ENCODE results near the gene CCNY.

Gene CCNY

GRCh38 chr10:35545079-35545657 lies 208.9 kb downstream of the CCNY start:
- H3K79me2 ChIP-seq (ENCODE audit: control insufficient read depth, insufficient read depth, low read length, unreplicated experiment), result no peaks in the 10 kb centered on the region
- H3K27me3 ChIP-seq (ENCODE audit: insufficient read depth, low read length), result no peaks in the 10 kb centered on the region
- peaks cover 5% of the 10 kb centered on the region; the same call in 1 of the 2 replicates for H3K36me3 ChIP-seq (ENCODE audit: insufficient read depth, low read length)
- H2AFZ ChIP-seq (ENCODE audit: low read length, unreplicated experiment), result no peak overlapping the region
- no peak overlapping the region for H3K4me3 ChIP-seq (ENCODE audit: low read depth, low read length)
- H3K27ac ChIP-seq (ENCODE audit: low read depth, low read length), result no peak overlapping the region
- peaks cover 8% of the 10 kb centered on the region for H3K4me1 ChIP-seq (ENCODE audit: control insufficient read depth, insufficient read depth, low read length, unreplicated experiment)

- Histone ChIP-seq H3K27me3 (ENCODE audit: insufficient read depth, low read length) (no peaks in the 10 kb centered on the region), H3K36me3 (ENCODE audit: insufficient read depth, low read length) (peaks cover 7% of the 10 kb centered on the region; the same call in 1 of the 2 replicates), H2AFZ (ENCODE audit: low read length, unreplicated experiment) (no peak overlapping the region), H3K4me3 (ENCODE audit: low read depth, low read length) (no peak overlapping the region), H3K79me2 (ENCODE audit: control insufficient read depth, insufficient read depth, low read length, unreplicated experiment) (peaks cover 4% of the 10 kb centered on the region), H3K27ac (ENCODE audit: low read depth, low read length) (peak overlapping the region; percentile 35), H3K4me1 (ENCODE audit: control insufficient read depth, insufficient read depth, low read length, unreplicated experiment) (peaks cover 8% of the 10 kb centered on the region)
These were observed 209.7 kb downstream of the CCNY start for GRCh38 chr10:35545878-35546590.

DNA sequence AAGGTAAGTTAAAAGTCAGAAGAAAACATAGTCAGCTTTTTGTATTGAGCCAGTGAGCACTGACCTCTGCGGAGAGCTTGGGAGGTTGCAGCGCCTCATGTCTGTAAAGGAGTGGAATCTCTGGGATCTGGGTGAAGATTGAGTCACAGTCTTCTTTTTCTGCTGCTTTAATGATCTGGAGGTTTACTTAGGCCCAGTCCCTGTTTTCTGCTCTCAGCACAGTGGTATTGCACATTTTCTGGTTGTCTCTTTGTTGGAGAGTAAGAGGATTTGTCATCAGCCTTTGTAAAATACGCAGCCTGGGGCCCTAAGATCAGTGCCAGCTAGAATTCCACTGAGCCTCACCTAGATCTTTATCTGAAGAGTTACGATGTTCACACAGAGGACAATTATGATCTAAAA lies 210.5 kb downstream of the CCNY start:
- H3K4me3 ChIP-seq (ENCODE audit: low read depth, low read length), result no peak overlapping the region
- H2AFZ ChIP-seq (ENCODE audit: low read length, unreplicated experiment), result no peak overlapping the region
- peaks cover 8% of the 10 kb centered on the region; the same call in 1 of the 2 replicates for H3K36me3 ChIP-seq (ENCODE audit: insufficient read depth, low read length)
- no peak overlapping the region for H3K27ac ChIP-seq (ENCODE audit: low read depth, low read length)
- peaks cover 7% of the 10 kb centered on the region for H3K79me2 ChIP-seq (ENCODE audit: control insufficient read depth, insufficient read depth, low read length, unreplicated experiment)
- H3K4me1 ChIP-seq (ENCODE audit: control insufficient read depth, insufficient read depth, low read length, unreplicated experiment), result peaks cover 8% of the 10 kb centered on the region
- no peaks in the 10 kb centered on the region for H3K27me3 ChIP-seq (ENCODE audit: insufficient read depth, low read length)

DNA sequence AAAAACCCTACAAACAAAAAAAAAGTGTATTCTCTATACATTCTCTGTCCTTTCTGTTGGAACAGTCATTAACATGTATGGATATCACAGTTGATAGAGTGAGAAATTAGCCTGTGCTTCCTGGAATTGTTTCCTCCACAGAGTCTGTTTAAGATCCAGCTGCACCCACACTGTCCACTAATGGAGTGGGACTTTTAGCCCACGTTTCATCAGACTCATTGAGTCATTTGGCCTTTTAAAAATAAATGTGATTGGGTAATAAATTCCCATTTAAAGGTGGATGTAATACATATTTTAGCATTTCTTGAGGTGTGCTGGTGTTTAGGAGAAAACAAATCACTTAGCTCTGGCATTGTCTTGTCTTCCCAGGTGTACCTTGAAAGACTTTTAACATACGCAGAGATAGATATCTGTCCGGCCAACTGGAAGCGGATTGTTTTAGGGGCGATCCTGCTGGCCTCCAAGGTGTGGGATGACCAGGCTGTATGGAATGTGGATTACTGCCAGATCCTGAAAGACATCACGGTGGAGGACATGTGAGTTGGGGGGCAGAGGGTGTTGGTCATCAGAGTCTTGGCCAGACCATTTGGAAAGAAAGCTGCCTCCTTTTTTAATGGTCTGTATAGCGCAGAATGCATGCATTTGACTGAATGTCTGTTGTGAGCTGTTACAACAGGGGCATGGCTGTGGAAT lies 216.5 kb downstream of the CCNY start:
- Histone ChIP-seq H3K4me1 (ENCODE audit: control insufficient read depth, insufficient read depth, low read length, unreplicated experiment) (peaks cover 13% of the 10 kb centered on the region), H3K79me2 (ENCODE audit: control insufficient read depth, insufficient read depth, low read length, unreplicated experiment) (peaks cover 9% of the 10 kb centered on the region), H3K36me3 (ENCODE audit: insufficient read depth, low read length) (peaks cover 16% of the 10 kb centered on the region; the same call in 1 of the 2 replicates), H3K27me3 (ENCODE audit: insufficient read depth, low read length) (no peaks in the 10 kb centered on the region), H3K27ac (ENCODE audit: low read depth, low read length) (no peak overlapping the region), H3K4me3 (ENCODE audit: low read depth, low read length) (no peak overlapping the region), H2AFZ (ENCODE audit: low read length, unreplicated experiment) (no peak overlapping the region)

GRCh38 chr10:35554036-35554435 lies 217.7 kb downstream of the CCNY start:
- no peak overlapping the region for H3K27ac ChIP-seq (ENCODE audit: low read depth, low read length)
- no peak overlapping the region for H2AFZ ChIP-seq (ENCODE audit: low read length, unreplicated experiment)
- H3K4me3 ChIP-seq (ENCODE audit: low read depth, low read length), result no peak overlapping the region

GRCh38 chr10:35554461-35555056 lies 218.2 kb downstream of the CCNY start:
- H3K79me2 ChIP-seq (ENCODE audit: control insufficient read depth, insufficient read depth, low read length, unreplicated experiment), result peaks cover 9% of the 10 kb centered on the region
- H3K27me3 ChIP-seq (ENCODE audit: insufficient read depth, low read length), result no peaks in the 10 kb centered on the region
- H3K4me1 ChIP-seq (ENCODE audit: control insufficient read depth, insufficient read depth, low read length, unreplicated experiment), result peaks cover 13% of the 10 kb centered on the region
- peaks cover 16% of the 10 kb centered on the region; the same call in 1 of the 2 replicates for H3K36me3 ChIP-seq (ENCODE audit: insufficient read depth, low read length)
- H2AFZ ChIP-seq (ENCODE audit: low read length, unreplicated experiment), result no peak overlapping the region
- no peak overlapping the region for H3K27ac ChIP-seq (ENCODE audit: low read depth, low read length)
- H3K4me3 ChIP-seq (ENCODE audit: low read depth, low read length), result no peak overlapping the region

More at GRCh38 chr10:35554036-35554435, 217.7 kb downstream of the CCNY start:
- peaks cover 9% of the 10 kb centered on the region for H3K79me2 ChIP-seq (ENCODE audit: control insufficient read depth, insufficient read depth, low read length, unreplicated experiment)
- no peaks in the 10 kb centered on the region for H3K27me3 ChIP-seq (ENCODE audit: insufficient read depth, low read length)
- peaks cover 13% of the 10 kb centered on the region for H3K4me1 ChIP-seq (ENCODE audit: control insufficient read depth, insufficient read depth, low read length, unreplicated experiment)
- peaks cover 16% of the 10 kb centered on the region; the same call in 1 of the 2 replicates for H3K36me3 ChIP-seq (ENCODE audit: insufficient read depth, low read length)

DNA sequence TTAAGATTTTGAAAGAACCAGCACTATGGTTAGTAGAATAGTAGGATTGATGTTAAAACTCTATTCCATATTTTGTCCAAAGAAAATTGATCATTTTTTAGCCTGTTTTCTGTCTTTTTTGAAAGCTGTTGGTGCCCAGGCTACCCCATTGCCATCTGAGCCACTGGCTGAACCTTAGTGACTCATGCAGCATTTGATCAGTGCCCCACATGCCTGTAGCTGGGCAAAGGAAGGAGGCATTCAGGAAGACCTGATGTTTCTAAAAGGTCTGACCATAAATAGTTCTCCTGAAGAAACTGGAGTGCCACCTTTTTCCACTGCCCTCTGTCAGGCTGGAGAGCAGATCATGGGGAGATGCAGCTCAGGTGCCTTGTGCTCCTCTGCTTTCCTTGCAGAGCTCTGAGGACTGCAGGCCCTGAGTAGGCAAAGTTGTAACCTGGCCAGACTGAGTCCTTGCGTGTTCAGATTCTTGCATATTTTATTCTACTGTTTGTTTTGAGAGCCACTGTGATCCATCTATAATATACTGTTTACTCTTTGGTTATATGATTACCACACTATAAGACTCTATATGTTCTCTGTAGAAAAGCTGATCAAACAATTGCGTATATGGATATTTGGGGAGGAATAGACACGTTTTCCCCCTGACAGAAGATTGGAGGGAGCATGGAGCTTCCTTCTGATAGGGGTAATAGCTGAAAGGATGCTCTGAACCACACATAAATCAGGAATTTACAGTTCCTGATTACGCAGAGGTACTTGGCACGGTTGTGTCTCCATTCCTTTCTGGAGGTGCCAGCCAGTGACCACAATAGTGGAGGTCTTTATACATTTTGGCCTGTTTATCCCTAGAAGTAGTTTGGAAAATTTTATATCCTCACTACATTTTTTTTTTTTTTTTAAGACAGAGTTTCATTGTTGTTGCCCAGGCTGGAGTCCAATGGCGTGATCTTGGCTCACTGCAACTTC lies 219.9 kb downstream of the CCNY start:
- Histone ChIP-seq H3K27ac (ENCODE audit: low read depth, low read length) (no peak overlapping the region), H3K36me3 (ENCODE audit: insufficient read depth, low read length) (peaks cover 18% of the 10 kb centered on the region; the same call in 1 of the 2 replicates), H3K4me1 (ENCODE audit: control insufficient read depth, insufficient read depth, low read length, unreplicated experiment) (peaks cover 13% of the 10 kb centered on the region), H3K27me3 (ENCODE audit: insufficient read depth, low read length) (no peaks in the 10 kb centered on the region), H3K79me2 (ENCODE audit: control insufficient read depth, insufficient read depth, low read length, unreplicated experiment) (peaks cover 5% of the 10 kb centered on the region), H2AFZ (ENCODE audit: low read length, unreplicated experiment) (no peak overlapping the region), H3K4me3 (ENCODE audit: low read depth, low read length) (no peak overlapping the region)

- peaks cover 4% of the 10 kb centered on the region; the same call in 1 of the 2 replicates for H3K36me3 ChIP-seq (ENCODE audit: insufficient read depth, low read length)
- H2AFZ ChIP-seq (ENCODE audit: low read length, unreplicated experiment), result no peak overlapping the region
- no peak overlapping the region for H3K27ac ChIP-seq (ENCODE audit: low read depth, low read length)
- peaks cover under 1% of the 10 kb centered on the region for H3K4me1 ChIP-seq (ENCODE audit: control insufficient read depth, insufficient read depth, low read length, unreplicated experiment)
- H3K27me3 ChIP-seq (ENCODE audit: insufficient read depth, low read length), result no peaks in the 10 kb centered on the region
- no peaks in the 10 kb centered on the region for H3K79me2 ChIP-seq (ENCODE audit: control insufficient read depth, insufficient read depth, low read length, unreplicated experiment)
- no peak overlapping the region for H3K4me3 ChIP-seq (ENCODE audit: low read depth, low read length)
These were observed 222.0 kb downstream of the CCNY start for GRCh38 chr10:35558276-35558675.

DNA sequence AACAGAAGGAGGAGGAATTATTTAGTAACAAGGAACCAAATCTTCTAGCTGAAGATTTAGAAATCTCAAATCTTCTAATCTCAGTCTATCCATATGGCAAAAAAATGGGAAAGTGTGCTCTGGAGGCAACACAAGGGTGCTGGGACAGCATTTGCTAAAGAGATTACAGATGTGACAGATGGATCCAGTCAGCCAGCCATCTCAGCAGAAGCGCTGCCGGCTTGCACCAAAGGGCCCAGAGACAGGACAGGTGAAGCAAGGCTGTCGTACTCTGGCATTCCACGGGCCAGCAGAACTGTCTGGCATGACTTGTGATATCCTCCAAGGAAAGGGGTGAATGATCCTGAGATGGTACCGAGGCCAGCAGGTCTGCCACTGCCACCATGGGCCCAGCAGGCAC lies 223.1 kb downstream of the CCNY start:
- peaks cover 6% of the 10 kb centered on the region for H3K4me1 ChIP-seq (ENCODE audit: control insufficient read depth, insufficient read depth, low read length, unreplicated experiment)
- no peak overlapping the region for H2AFZ ChIP-seq (ENCODE audit: low read length, unreplicated experiment)

More for the DNA sequence above, 223.1 kb downstream of the CCNY start:
- Histone ChIP-seq H3K4me3 (ENCODE audit: low read depth, low read length) (no peak overlapping the region), H3K27me3 (ENCODE audit: insufficient read depth, low read length) (no peaks in the 10 kb centered on the region), H3K27ac (ENCODE audit: low read depth, low read length) (no peak overlapping the region), H3K36me3 (ENCODE audit: insufficient read depth, low read length) (peaks cover 4% of the 10 kb centered on the region; the same call in 1 of the 2 replicates), H3K79me2 (ENCODE audit: control insufficient read depth, insufficient read depth, low read length, unreplicated experiment) (no peaks in the 10 kb centered on the region)

Data from ACC112 (cell line).